Ascending aorta (tissue), 2 donors: ENCODE data around the gene KLK6. TPM values are rescaled to one million over a fixed set of nuclear protein-coding genes. Genes with fewer than 3 reads are reported as not detected.

ENCODE experiments used
- DNase-seq, 2 donors: peaks; one replicate each; pipeline ENCODE4 v3.0.0-alpha.2; 2019; ENCODE audit warnings: low spot score in 2 of 2
- H3K27ac ChIP-seq, 2 donors: fragments of 200-600 bp; sonication (generic); one replicate each; pipeline ENCODE4 v1.5.1; 2016 to 2017; ENCODE audit warnings: mild to moderate bottlenecking in 1 of 2
- H3K27me3 ChIP-seq: fragments of 200-600 bp; sonication (generic); one replicate; pipeline ENCODE4 v1.5.1; 2017
- H3K36me3 ChIP-seq, 2 donors: fragments of 200-600 bp; sonication (generic); one replicate each; pipeline ENCODE4 v1.5.1; 2016
- H3K4me1 ChIP-seq, 2 donors: fragments of 200-600 bp; sonication (generic); one replicate each; pipeline ENCODE4 v1.5.1; 2016 to 2017; ENCODE audit warnings: mild to moderate bottlenecking in 1 of 2
- H3K4me3 ChIP-seq, 2 donors: fragments of 200-600 bp; sonication (generic); one replicate each; pipeline ENCODE4 v1.5.1; 2016 to 2017; ENCODE audit warnings: mild to moderate bottlenecking in 1 of 2
- H3K9me3 ChIP-seq, 2 donors: fragments of 200-600 bp; sonication (generic); one replicate each; pipeline ENCODE4 v1.5.1; 2016
- CTCF ChIP-seq, 3 experiments: fragments of 200-600 bp in 2 of 3; fragments of 450-650 bp in 1 of 3; sonication (generic) in 2 of 3; IDR thresholded peaks; one replicate each; pipeline ENCODE4 v1.5.1; 2016 to 2019; ENCODE audit warnings: antibody characterized with exemption in 3 of 3, mild to moderate bottlenecking in 1 of 3, moderate library complexity in 1 of 3
- intact Hi-C: fragments of 100-400 bp; cut with DNase I; formaldehyde crosslinking; loops from one replicate; pipeline ENCODE4 v1.15.1; 2023
- total RNA-seq: library from RNA; depleted of rRNA; stranded (reverse); fragments of >200 nt; gene quantifications from one replicate; pipeline ENCODE4 v1.1.0, GENCODE V29; 2016

The KLK6 gene
- total RNA-seq, 1 donor from 2014 or later: not detected

GRCh38 chr19:50968716-50969412 lies 527 bp downstream of the KLK6 start:
- no peak for TF ChIP-seq CTCF (IDR thresholded peaks at IDR 0.05)
- H3K9me3 ChIP-seq: no peaks in the 10 kb centered on the region
- H3K4me1 ChIP-seq: no peaks in the 10 kb centered on the region
- H3K4me3 ChIP-seq: no peak overlapping the region
- no peak for DNase-seq
- H3K36me3 ChIP-seq: no peaks in the 10 kb centered on the region
- H3K27ac ChIP-seq: no peak overlapping the region
- no peaks in the 10 kb centered on the region for H3K27me3 ChIP-seq
- intact Hi-C loops: no loop called here

DNA sequence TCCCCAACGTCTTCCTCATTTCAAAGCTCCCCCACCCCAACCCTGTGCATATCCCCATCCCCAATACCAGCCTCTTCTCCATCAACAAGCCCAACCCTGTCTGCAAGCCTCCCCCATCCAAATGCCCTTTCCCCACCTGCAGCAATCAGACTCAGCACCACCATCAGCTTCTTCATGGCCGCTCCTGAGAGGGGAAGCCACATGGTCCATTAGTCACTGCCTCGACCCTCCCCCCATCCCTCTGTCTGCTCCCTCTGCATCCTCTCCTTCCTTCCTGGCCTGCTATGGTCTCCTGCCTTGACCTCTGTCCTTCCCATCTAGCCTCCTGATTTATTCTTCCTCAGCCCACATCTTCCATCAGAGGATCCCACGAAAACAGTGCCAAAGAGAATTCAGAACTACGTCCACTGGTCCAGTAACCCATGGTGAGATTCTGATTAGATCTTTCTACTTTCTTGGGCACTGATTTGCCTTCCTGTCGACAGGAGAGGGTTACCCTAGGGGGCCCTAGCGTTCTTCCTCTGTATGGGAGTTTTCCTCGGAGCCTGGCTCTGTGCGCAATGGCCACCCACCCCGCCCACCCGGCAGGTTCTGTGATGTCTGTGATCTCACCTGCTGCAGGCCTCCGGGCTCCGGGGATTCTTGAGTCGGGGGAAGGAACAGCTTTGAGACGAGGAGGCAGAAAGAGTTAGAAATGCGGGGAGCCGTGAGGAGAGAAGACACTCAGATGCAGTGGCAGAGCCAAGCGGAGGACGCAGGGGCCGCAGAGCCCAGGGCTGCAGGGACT lies 1.3 kb downstream of the KLK6 start:
- no peak overlapping the region for H3K4me3 ChIP-seq
- intact Hi-C loops: no loop called here
- no peaks in the 10 kb centered on the region for H3K9me3 ChIP-seq
- H3K27me3 ChIP-seq: no peaks in the 10 kb centered on the region
- H3K36me3 ChIP-seq: no peaks in the 10 kb centered on the region
- H3K27ac ChIP-seq: no peak overlapping the region
- TF ChIP-seq CTCF (IDR thresholded peaks at IDR 0.05): no peak
- no peaks in the 10 kb centered on the region for H3K4me1 ChIP-seq
- DNase-seq: no peak

DNA sequence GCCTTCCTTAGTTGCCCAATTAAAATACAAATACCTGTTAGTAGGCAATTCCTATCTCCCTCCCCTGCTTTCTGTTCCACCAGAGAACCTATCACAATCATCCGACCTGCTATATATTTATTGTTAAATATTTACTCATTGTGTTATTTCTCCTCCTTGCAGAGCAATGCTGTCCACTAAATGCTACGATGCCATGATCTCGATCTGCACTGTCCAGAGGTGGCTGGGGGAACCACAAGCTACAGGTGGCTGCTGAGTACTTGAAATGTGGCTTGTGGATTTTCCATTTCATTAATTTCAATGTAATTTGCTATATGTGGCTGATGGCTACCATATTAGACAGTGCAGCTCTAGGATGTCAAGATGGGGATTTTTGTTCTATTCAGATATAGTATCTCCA lies 5.1 kb downstream of the KLK6 start:
- no peak for DNase-seq
- Histone ChIP-seq H3K27me3 (no peaks in the 10 kb centered on the region), H3K4me1 (no peaks in the 10 kb centered on the region), H3K36me3 (no peaks in the 10 kb centered on the region), H3K27ac (no peak overlapping the region), H3K9me3 (no peaks in the 10 kb centered on the region), H3K4me3 (no peak overlapping the region)
- intact Hi-C loops: no loop called here
- TF ChIP-seq CTCF (IDR thresholded peaks at IDR 0.05): no peak

DNA sequence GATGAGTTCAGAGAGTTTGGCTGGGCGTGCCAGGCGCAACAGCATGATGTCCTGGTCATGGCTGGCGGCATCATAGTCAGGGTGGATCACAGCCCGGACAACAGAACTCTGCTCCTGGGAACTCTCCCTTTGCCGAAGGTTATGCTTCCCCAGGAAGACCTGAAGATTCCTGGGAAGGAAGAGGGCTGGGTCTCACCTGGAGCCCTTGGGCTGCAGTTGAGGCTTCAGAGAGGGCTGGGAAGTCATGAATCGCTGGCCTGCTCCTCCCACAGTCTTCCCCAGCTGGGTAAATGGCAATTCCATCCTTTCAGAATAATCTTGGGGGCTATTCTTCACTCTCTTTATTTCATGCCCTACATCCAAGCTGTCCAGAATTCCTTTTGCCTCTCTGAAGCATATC lies 6.0 kb downstream of the KLK6 start:
- intact Hi-C loops: no loop called here
- TF ChIP-seq CTCF (IDR thresholded peaks at IDR 0.05): no peak
- H3K4me3 ChIP-seq: no peak overlapping the region
- H3K9me3 ChIP-seq: no peaks in the 10 kb centered on the region
- no peak for DNase-seq
- H3K36me3 ChIP-seq: no peaks in the 10 kb centered on the region
- no peak overlapping the region for H3K27ac ChIP-seq
- no peaks in the 10 kb centered on the region for H3K27me3 ChIP-seq
- no peaks in the 10 kb centered on the region for H3K4me1 ChIP-seq

DNA sequence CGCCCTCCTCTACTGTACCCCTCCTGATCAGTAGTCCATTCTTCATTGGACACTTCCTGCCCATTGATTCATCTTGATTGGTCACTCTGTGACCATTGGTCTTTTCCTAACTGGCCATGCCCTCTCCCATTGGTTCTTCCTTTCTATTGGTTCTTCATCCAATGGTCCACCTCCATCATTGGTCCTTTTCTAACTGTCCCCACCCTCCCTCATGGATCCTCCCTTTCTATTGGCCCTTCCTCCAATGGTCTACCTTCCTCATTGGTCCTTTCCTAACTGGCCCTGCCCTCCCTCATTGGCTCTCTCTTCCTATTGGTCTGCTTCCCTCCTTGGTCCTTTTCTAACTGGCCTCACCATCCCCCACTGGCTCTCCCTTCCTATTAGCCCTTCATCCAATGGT lies 7.1 kb downstream of the KLK6 start:
- H3K27me3 ChIP-seq: no peaks in the 10 kb centered on the region

More for the DNA sequence above, 7.1 kb downstream of the KLK6 start:
- TF ChIP-seq CTCF (IDR thresholded peaks at IDR 0.05): no peak
- no peak overlapping the region for H3K27ac ChIP-seq
- H3K9me3 ChIP-seq: no peaks in the 10 kb centered on the region
- no peaks in the 10 kb centered on the region for H3K36me3 ChIP-seq
- no peak for DNase-seq
- intact Hi-C loops: no loop called here
- no peak overlapping the region for H3K4me3 ChIP-seq
- no peaks in the 10 kb centered on the region for H3K4me1 ChIP-seq
